ENCODE data around the gene CCR9.

DNA sequence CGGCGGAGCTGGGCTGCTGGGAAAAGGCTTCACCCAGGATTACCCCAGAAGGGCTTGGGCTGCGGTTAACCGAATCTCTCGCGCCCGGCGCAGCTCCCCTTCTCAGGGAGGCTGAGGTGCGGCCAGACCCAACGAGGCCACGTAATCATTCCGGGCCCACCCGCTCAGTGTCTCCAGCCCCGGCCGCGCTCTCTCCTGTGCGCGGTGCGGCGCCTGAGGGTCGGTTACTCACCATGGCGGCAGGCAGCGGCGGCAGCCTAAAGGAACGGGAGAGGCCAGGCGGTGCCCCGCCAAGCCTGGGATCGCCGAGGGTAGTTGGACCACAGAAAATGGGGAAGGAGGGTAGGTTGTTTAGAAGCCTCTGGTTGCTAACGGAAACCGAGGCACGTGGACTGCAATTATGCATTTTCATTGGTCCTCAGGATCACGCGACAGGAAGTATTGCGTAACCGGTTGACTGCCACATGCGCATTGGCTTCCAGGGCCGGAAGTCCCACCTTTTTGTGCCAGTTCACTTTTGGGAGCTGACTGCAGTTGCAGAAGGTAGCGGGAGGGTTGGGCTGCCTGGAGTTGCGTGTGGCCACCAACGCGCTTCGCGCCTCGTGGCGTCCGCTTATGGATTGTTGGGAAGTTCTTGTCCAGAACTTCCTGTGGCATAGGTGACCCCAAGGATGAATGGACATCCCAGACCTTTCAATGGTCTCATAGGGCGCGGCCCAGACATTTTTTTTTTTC, 44.4 kb upstream of the CCR9 start, which contains the start of gene LZTFL1:
- TF ChIP-seq, protein P1, sequence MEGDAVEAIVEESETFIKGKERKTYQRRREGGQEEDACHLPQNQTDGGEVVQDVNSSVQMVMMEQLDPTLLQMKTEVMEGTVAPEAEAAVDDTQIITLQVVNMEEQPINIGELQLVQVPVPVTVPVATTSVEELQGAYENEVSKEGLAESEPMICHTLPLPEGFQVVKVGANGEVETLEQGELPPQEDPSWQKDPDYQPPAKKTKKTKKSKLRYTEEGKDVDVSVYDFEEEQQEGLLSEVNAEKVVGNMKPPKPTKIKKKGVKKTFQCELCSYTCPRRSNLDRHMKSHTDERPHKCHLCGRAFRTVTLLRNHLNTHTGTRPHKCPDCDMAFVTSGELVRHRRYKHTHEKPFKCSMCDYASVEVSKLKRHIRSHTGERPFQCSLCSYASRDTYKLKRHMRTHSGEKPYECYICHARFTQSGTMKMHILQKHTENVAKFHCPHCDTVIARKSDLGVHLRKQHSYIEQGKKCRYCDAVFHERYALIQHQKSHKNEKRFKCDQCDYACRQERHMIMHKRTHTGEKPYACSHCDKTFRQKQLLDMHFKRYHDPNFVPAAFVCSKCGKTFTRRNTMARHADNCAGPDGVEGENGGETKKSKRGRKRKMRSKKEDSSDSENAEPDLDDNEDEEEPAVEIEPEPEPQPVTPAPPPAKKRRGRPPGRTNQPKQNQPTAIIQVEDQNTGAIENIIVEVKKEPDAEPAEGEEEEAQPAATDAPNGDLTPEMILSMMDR (IDR thresholded peaks at IDR 0.05) = no peak
- TF ChIP-seq EZH2phosphoT487 (IDR thresholded peaks at IDR 0.05) (no peak), EZH2 (IDR thresholded peaks at IDR 0.05) (no peak)
